HepG2 (cell line): ENCODE data around the gene ZBTB9. TPM values are rescaled to one million over a fixed set of nuclear protein-coding genes. Genes with fewer than 3 reads are reported as not detected.

ENCODE experiments used
- BRCA1 ChIP-seq: sonication (generic); formaldehyde crosslinking; IDR thresholded peaks from 2 replicates; pipeline ENCODE4 v1.4.0; 2020; ENCODE audit warnings: missing genetic modification reagents
- HDAC6 ChIP-seq: fragments of 200-600 bp; sonication (generic); IDR thresholded peaks from 2 replicates; pipeline ENCODE4 v1.7.0; 2017; ENCODE audit warnings: mild to moderate bottlenecking, antibody characterized with exemption, low read length, low read depth
- IKZF5 ChIP-seq: IDR thresholded peaks from 2 replicates; pipeline ENCODE4 v1.6.1; 2018; ENCODE audit warnings: missing genetic modification reagents, mild to moderate bottlenecking, missing compliant biosample characterization
- KAT7 ChIP-seq: IDR thresholded peaks from 2 replicates; pipeline ENCODE4 v1.6.1; 2018; ENCODE audit warnings: borderline replicate concordance, missing compliant biosample characterization
- KMT2B ChIP-seq: IDR thresholded peaks from 2 replicates; pipeline ENCODE4 v1.6.1; 2016; ENCODE audit warnings: missing genetic modification reagents, missing compliant biosample characterization
- ONECUT2 ChIP-seq: sonication (generic); formaldehyde crosslinking; IDR thresholded peaks from 2 replicates; pipeline ENCODE4 v1.4.0; 2020; ENCODE audit warnings: missing genetic modification reagents
- PAX8 ChIP-seq: sonication (generic); formaldehyde crosslinking; IDR thresholded peaks from 2 replicates; pipeline ENCODE4 v1.8.0; 2022; ENCODE audit warnings: mild to moderate bottlenecking, missing genetic modification reagents, borderline replicate concordance
- PITX1 ChIP-seq: sonication (generic); formaldehyde crosslinking; IDR thresholded peaks from 2 replicates; pipeline ENCODE4 v1.5.1; 2020; ENCODE audit warnings: mild to moderate bottlenecking, missing genetic modification reagents
- RBM22 ChIP-seq: fragments of 200-400 bp; formaldehyde crosslinking; optimal IDR thresholded peaks from 2 replicates; pipeline ENCODE3; 2017; ENCODE audit warnings: mild to moderate bottlenecking, low read length, moderate library complexity
- RELA ChIP-seq: sonication (generic); formaldehyde crosslinking; IDR thresholded peaks from 2 replicates; pipeline ENCODE4 v1.4.0; 2020; ENCODE audit warnings: missing genetic modification reagents
- SATB2 ChIP-seq: sonication (generic); formaldehyde crosslinking; IDR thresholded peaks from 2 replicates; pipeline ENCODE4 v1.5.0; 2020; ENCODE audit warnings: missing genetic modification reagents
- SMYD3 ChIP-seq: sonication (generic); formaldehyde crosslinking; IDR thresholded peaks from 2 replicates; pipeline ENCODE4 v1.8.1; 2023; ENCODE audit warnings: mild to moderate bottlenecking, missing genetic modification reagents
- SNAPC5 ChIP-seq: sonication (generic); formaldehyde crosslinking; IDR thresholded peaks from 2 replicates; pipeline ENCODE4 v1.8.1; 2023; ENCODE audit warnings: mild to moderate bottlenecking, missing genetic modification reagents, borderline replicate concordance
- SP5 ChIP-seq: IDR thresholded peaks from 2 replicates; pipeline ENCODE4 v1.6.1; 2016; ENCODE audit warnings: low read depth, borderline replicate concordance
- TARDBP ChIP-seq: sonication (generic); formaldehyde crosslinking; IDR thresholded peaks from 2 replicates; pipeline ENCODE4 v1.8.0; 2022; ENCODE audit warnings: mild to moderate bottlenecking, missing genetic modification reagents
- TEF ChIP-seq: sonication (generic); formaldehyde crosslinking; IDR thresholded peaks from 2 replicates; pipeline ENCODE4 v1.5.0; 2020; ENCODE audit warnings: missing genetic modification reagents
- TRIM22 ChIP-seq: fragments of 450-650 bp; IDR thresholded peaks from 2 replicates; pipeline ENCODE4 v1.6.1; 2017
- ZNF143 ChIP-seq: sonication (generic); formaldehyde crosslinking; IDR thresholded peaks from 2 replicates; pipeline ENCODE4 v1.4.0; 2020; ENCODE audit warnings: missing genetic modification reagents
- ZNF235 ChIP-seq: sonication (generic); formaldehyde crosslinking; IDR thresholded peaks from 2 replicates; pipeline ENCODE4 v1.8.1; 2023; ENCODE audit warnings: mild to moderate bottlenecking, missing genetic modification reagents, borderline replicate concordance
- ZNF326 ChIP-seq: sonication (generic); formaldehyde crosslinking; IDR thresholded peaks from 2 replicates; pipeline ENCODE4 v1.4.0; 2020; ENCODE audit warnings: missing genetic modification reagents, borderline replicate concordance
- ZNF350 ChIP-seq: sonication (generic); formaldehyde crosslinking; IDR thresholded peaks from 2 replicates; pipeline ENCODE4 v1.4.0; 2020; ENCODE audit warnings: mild to moderate bottlenecking, low read depth, missing genetic modification reagents, borderline replicate concordance
- ZNF564 ChIP-seq: sonication (generic); formaldehyde crosslinking; IDR thresholded peaks from 2 replicates; pipeline ENCODE4 v1.8.1; 2023; ENCODE audit warnings: mild to moderate bottlenecking, missing genetic modification reagents
- ZXDC ChIP-seq: sonication (generic); formaldehyde crosslinking; IDR thresholded peaks from 2 replicates; pipeline ENCODE4 v1.5.0; 2020; ENCODE audit warnings: mild to moderate bottlenecking, missing genetic modification reagents
- polyA plus RNA-seq, 8 experiments: library from polyadenylated mRNA; depleted of rRNA in 3 of 8; stranded (reverse) in 7 of 8; unstranded in 1 of 8; fragments of >200 nt; fragmentation: Illumina TruSeq in 4 of 8; extraction: Trizol in 4 of 8; gene quantifications; 2 replicates each; pipeline versions ENCODE4 v1.2.1 to v1.2.3, GENCODE V29; 2011 to 2016; ENCODE audit warnings: low read depth in 4 of 8, missing spikeins in 1 of 8, mixed read lengths in 1 of 8; ENCODE audit not compliant: insufficient read depth in 1 of 8
- total RNA-seq, 5 experiments: library from RNA; depleted of rRNA; stranded (reverse); fragments of >200 nt; fragmentation: Illumina TruSeq; extraction: Trizol; gene quantifications; 2 replicates each; pipeline ENCODE4 v1.2.3, GENCODE V29; 2016; ENCODE audit warnings: low read depth in 1 of 5

The ZBTB9 gene
- total and polyA plus RNA-seq, 2 of the 13 experiments (the other 11 are each of a cell fraction or from before 2014, with no cell fraction given) = 5.3 to 9.2 TPM

GRCh38 chr6:33417903-33418689 lies 36.3 kb upstream of the ZBTB9 start, which contains the start of gene CUTA (continued):
- peak; percentile 85 for TF ChIP-seq IKZF5 (CRISPR knock-in tag)
- peak; percentile 53 for TF ChIP-seq ZNF143 (CRISPR knock-in tag)
- peak; percentile 92 for TF ChIP-seq ZXDC (CRISPR knock-in tag)
- TF ChIP-seq RELA (CRISPR knock-in tag) = no peak; the same call in 1 of the 2 replicates
- TF ChIP-seq TARDBP (CRISPR knock-in tag) = peak; percentile 12
- TF ChIP-seq ZNF235 (CRISPR knock-in tag) = peak; percentile 94; the same call in 1 of the 2 replicates
- TF ChIP-seq TRIM22 = no peak
- TF ChIP-seq BRCA1 = peak; percentile 67; the same call in 1 of the 2 replicates
- no peak; the same call in 1 of the 2 replicates for TF ChIP-seq SMYD3 (CRISPR knock-in tag)
- 0 out of 2 replicates have a peak, but pooled peaks have one; percentile 58 for TF ChIP-seq ZNF564 (CRISPR knock-in tag)
- no peak for TF ChIP-seq ZNF326 (CRISPR knock-in tag)
- peak; percentile 85; the same call in 1 of the 2 replicates for TF ChIP-seq ZNF350 (CRISPR knock-in tag)
- TF ChIP-seq ONECUT2 (CRISPR knock-in tag) = peak; percentile 34; the same call in 1 of the 2 replicates
- TF ChIP-seq SNAPC5 (CRISPR knock-in tag) = no peak
- no peak for TF ChIP-seq HDAC6
- TF ChIP-seq RBM22 = no peak
- no peak; the same call in 1 of the 2 replicates for TF ChIP-seq PITX1 (CRISPR knock-in tag)
- no peak for TF ChIP-seq KAT7 (CRISPR knock-in tag)
- TF ChIP-seq PAX8 (CRISPR knock-in tag) = peak; percentile 95
- peak; percentile 76; the same call in 1 of the 2 replicates for TF ChIP-seq SP5 (CRISPR knock-in tag)
- TF ChIP-seq SATB2 (CRISPR knock-in tag) = no peak
- TF ChIP-seq TEF = peak; percentile 52; the same call in 1 of the 2 replicates
- peak; percentile 84 for TF ChIP-seq KMT2B (CRISPR knock-in tag)
